ENCODE results near the gene AKT1S1.

GRCh38 chr19:49884760-49885159, 7.6 kb upstream of the AKT1S1 start:
- TF ChIP-seq POLR2A (IDR thresholded peaks at IDR 0.05): no peak
- TF ChIP-seq CTCF (IDR thresholded peaks at IDR 0.05): no peak
